Tibial nerve (tissue), 3 donors: ENCODE data around the gene NUP188.

Experiments
- POLR2A ChIP-seq, 2 donors: fragments of 450-650 bp; IDR thresholded peaks; one replicate each; pipeline ENCODE4 v1.6.1; 2017; ENCODE audit warnings: antibody characterized with exemption in 2 of 2, mild to moderate bottlenecking in 2 of 2, moderate library complexity in 2 of 2
- TF ChIP-seq, protein P1 (sequence below), 5 experiments: fragments of 200-600 bp in 3 of 5; fragments of 450-650 bp in 2 of 5; sonication (generic) in 3 of 5; IDR thresholded peaks; one replicate each; pipeline ENCODE4 v1.5.1; 2016 to 2019; ENCODE audit warnings: antibody characterized with exemption in 5 of 5, mild to moderate bottlenecking in 3 of 5, moderate library complexity in 2 of 5

DNA sequence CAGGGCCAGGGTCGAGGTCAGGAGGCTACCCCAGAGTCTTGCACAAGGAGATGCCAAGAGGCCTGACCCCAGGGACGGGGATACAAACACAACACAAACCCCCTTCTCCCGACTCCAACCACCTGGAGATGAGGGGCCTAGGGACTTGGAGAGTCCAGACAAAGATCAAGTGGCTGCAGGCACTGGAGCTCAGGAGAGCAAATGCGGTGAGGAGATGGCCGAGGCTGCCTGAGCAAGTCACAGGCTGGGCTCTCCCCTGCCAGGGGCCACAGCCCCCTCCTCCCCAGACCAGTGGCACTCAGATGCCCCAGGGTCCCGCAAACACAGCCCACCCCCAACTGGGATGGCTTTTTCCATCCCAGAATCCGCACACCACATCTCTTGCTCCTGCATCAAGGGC is 64.8 kb downstream of the NUP188 start:
- TF ChIP-seq, protein P1, sequence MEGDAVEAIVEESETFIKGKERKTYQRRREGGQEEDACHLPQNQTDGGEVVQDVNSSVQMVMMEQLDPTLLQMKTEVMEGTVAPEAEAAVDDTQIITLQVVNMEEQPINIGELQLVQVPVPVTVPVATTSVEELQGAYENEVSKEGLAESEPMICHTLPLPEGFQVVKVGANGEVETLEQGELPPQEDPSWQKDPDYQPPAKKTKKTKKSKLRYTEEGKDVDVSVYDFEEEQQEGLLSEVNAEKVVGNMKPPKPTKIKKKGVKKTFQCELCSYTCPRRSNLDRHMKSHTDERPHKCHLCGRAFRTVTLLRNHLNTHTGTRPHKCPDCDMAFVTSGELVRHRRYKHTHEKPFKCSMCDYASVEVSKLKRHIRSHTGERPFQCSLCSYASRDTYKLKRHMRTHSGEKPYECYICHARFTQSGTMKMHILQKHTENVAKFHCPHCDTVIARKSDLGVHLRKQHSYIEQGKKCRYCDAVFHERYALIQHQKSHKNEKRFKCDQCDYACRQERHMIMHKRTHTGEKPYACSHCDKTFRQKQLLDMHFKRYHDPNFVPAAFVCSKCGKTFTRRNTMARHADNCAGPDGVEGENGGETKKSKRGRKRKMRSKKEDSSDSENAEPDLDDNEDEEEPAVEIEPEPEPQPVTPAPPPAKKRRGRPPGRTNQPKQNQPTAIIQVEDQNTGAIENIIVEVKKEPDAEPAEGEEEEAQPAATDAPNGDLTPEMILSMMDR (IDR thresholded peaks at IDR 0.05), result no peak
- no peak for TF ChIP-seq POLR2A (IDR thresholded peaks at IDR 0.05)
